Stomach (tissue), 4 donors: ENCODE results near the gene LINC01488.

Source experiments
- EP300 ChIP-seq: sonication (generic); formaldehyde crosslinking; IDR thresholded peaks from one replicate; pipeline ENCODE4 v1.6.1; 2017; ENCODE audit warnings: antibody characterized with exemption
- POLR2A ChIP-seq, 4 donors: fragments of 450-650 bp; IDR thresholded peaks; one replicate each; pipeline ENCODE4 v1.6.1; 2016; ENCODE audit warnings: antibody characterized with exemption in 4 of 4, control low read depth in 2 of 4, mild to moderate bottlenecking in 1 of 4, moderate library complexity in 1 of 4
- TF ChIP-seq, protein P1 (sequence below), 7 experiments: fragments of 450-650 bp in 4 of 7; fragments of 200-600 bp in 3 of 7; sonication (generic) in 3 of 7; IDR thresholded peaks; one replicate each; pipeline ENCODE4 v1.5.1; 2016 to 2019; ENCODE audit warnings: antibody characterized with exemption in 7 of 7, control low read depth in 2 of 7, mild to moderate bottlenecking in 1 of 7

DNA sequence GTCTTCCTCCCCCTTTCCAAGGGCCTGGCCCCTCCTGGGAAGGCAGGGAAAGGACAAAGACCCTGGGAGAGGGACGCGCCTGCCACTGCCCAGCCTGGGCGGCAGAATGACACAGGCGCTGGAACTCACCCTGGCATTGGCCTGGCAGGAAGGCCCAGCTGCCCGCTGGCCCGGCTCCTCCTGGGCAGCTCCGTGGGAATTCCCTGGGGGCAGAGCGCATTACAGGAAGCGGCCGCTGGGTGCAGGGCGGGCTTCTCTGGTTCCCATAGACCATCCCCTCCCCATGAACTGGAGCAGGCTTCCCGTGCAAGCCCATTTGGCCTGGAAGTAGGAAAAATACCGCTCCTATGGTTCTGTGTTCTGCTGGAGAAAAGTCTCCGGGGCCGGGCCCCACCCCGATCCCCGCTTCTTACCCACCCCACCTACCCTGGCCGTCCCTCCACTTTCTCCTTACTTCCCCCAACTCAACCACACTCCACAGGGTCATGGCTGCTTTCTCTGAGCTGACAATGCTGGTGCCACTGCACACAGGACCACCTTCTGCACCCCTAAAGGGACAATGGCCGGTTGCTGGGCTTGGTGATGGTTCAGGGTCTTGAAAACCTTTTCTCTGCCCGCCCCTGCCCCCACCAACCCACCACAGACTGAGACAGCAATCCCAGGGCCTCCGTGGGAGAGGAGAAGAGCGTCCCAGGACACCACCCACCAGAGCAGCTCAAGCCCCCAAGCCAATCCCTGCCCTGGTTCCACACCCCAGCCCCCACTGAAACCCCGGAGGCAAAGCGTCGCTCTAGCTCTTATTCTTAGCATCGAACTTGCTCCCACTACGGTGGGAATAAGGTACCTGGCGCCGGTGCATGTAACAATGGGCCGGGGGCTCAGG lies 58.9 kb downstream of the LINC01488 start:
- TF ChIP-seq, protein P1, sequence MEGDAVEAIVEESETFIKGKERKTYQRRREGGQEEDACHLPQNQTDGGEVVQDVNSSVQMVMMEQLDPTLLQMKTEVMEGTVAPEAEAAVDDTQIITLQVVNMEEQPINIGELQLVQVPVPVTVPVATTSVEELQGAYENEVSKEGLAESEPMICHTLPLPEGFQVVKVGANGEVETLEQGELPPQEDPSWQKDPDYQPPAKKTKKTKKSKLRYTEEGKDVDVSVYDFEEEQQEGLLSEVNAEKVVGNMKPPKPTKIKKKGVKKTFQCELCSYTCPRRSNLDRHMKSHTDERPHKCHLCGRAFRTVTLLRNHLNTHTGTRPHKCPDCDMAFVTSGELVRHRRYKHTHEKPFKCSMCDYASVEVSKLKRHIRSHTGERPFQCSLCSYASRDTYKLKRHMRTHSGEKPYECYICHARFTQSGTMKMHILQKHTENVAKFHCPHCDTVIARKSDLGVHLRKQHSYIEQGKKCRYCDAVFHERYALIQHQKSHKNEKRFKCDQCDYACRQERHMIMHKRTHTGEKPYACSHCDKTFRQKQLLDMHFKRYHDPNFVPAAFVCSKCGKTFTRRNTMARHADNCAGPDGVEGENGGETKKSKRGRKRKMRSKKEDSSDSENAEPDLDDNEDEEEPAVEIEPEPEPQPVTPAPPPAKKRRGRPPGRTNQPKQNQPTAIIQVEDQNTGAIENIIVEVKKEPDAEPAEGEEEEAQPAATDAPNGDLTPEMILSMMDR (IDR thresholded peaks at IDR 0.05) = no peak
- no peak for TF ChIP-seq EP300
- no peak for TF ChIP-seq POLR2A (IDR thresholded peaks at IDR 0.05)
